WERI-Rb-1 (cell line): Measurements from ENCODE around the gene TNXB.

Source experiments
- DNase-seq: peaks from one replicate; pipeline ENCODE4 v3.0.0-alpha.2; 2020
- H3K27ac ChIP-seq: fragments of 250-450 bp; sonication (Bioruptor Pico); 2 replicates; pipeline ENCODE4 v1.5.1; 2020; ENCODE audit warnings: mild to moderate bottlenecking, moderate library complexity
- H3K27me3 ChIP-seq: fragments of 250-450 bp; sonication (Bioruptor Pico); 2 replicates; pipeline ENCODE4 v1.5.1; 2021; ENCODE audit warnings: mild to moderate bottlenecking, low read depth, moderate library complexity; ENCODE audit not compliant: insufficient read depth, severe bottlenecking
- H3K36me3 ChIP-seq: fragments of 250-450 bp; sonication (Bioruptor Pico); 2 replicates; pipeline ENCODE4 v1.5.1; 2020; ENCODE audit warnings: mild to moderate bottlenecking, moderate library complexity
- H3K4me3 ChIP-seq: 2 replicates; pipeline ENCODE4 v1.5.1; 2011; ENCODE audit warnings: low read depth, mild to moderate bottlenecking, control low read depth, low read length
- H3K9me3 ChIP-seq: fragments of 250-450 bp; sonication (Bioruptor Pico); 2 replicates; pipeline ENCODE4 v1.5.1; 2021; ENCODE audit warnings: mild to moderate bottlenecking, moderate library complexity; ENCODE audit not compliant: severe bottlenecking
- CTCF ChIP-seq: IDR thresholded peaks from 2 replicates; pipeline ENCODE4 v1.5.1; 2011; ENCODE audit warnings: low read depth, mild to moderate bottlenecking, control low read depth, inconsistent platforms, low read length

Gene TNXB

DNA sequence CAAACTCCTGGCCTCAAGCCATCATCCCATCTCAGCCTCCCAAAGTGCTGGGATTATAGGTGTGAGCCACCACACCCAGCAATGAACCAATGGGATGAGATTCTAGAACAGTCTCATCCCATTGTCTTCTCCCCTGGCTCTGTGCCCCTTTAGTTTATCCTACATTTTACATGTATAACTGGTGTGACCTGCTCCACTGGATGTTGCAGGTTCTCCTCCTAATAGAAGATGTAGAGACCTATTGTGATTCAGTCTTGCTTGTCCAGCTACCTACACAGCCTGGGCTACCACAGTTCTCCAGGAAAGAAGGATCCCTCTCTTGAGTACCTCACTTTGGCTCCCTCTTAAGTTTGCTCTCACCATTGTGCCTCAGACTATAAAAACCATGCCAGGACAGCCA, 23.0 kb upstream of the TNXB start:
- H3K27me3 ChIP-seq, result no peaks in the 10 kb centered on the region
- no peak overlapping the region for H3K27ac ChIP-seq
- no peaks in the 10 kb centered on the region; the same call in 1 of the 2 replicates for H3K36me3 ChIP-seq
- no peaks in the 10 kb centered on the region for H3K9me3 ChIP-seq
- no peak for DNase-seq
- TF ChIP-seq CTCF, result no peak
- no peak overlapping the region for H3K4me3 ChIP-seq

- TF ChIP-seq CTCF, result no peak
- Histone ChIP-seq H3K4me3 (no peak overlapping the region), H3K36me3 (peaks cover 5% of the 10 kb centered on the region), H3K27ac (no peak overlapping the region), H3K27me3 (no peaks in the 10 kb centered on the region), H3K9me3 (no peaks in the 10 kb centered on the region)
- DNase-seq, result no peak
Observed at GRCh38 chr6:32131439-32131948, 22.4 kb upstream of the TNXB start.

GRCh38 chr6:32129297-32130088, 20.4 kb upstream of the TNXB start:
- peaks cover 25% of the 10 kb centered on the region for H3K36me3 ChIP-seq
- no peaks in the 10 kb centered on the region for H3K9me3 ChIP-seq
- no peak for TF ChIP-seq CTCF
- peak overlapping the region; percentile 75 for H3K27ac ChIP-seq
- DNase-seq, result no peak
- peak overlapping the region; percentile 79 for H3K4me3 ChIP-seq
- no peaks in the 10 kb centered on the region for H3K27me3 ChIP-seq

GRCh38 chr6:32128751-32129296, 19.7 kb upstream of the TNXB start:
- no peaks in the 10 kb centered on the region for H3K27me3 ChIP-seq
- no peak for DNase-seq
- no peaks in the 10 kb centered on the region for H3K9me3 ChIP-seq
- H3K36me3 ChIP-seq, result peaks cover 32% of the 10 kb centered on the region
- H3K4me3 ChIP-seq, result no peak overlapping the region
- H3K27ac ChIP-seq, result peak overlapping the region; percentile 21
- no peak for TF ChIP-seq CTCF

DNA sequence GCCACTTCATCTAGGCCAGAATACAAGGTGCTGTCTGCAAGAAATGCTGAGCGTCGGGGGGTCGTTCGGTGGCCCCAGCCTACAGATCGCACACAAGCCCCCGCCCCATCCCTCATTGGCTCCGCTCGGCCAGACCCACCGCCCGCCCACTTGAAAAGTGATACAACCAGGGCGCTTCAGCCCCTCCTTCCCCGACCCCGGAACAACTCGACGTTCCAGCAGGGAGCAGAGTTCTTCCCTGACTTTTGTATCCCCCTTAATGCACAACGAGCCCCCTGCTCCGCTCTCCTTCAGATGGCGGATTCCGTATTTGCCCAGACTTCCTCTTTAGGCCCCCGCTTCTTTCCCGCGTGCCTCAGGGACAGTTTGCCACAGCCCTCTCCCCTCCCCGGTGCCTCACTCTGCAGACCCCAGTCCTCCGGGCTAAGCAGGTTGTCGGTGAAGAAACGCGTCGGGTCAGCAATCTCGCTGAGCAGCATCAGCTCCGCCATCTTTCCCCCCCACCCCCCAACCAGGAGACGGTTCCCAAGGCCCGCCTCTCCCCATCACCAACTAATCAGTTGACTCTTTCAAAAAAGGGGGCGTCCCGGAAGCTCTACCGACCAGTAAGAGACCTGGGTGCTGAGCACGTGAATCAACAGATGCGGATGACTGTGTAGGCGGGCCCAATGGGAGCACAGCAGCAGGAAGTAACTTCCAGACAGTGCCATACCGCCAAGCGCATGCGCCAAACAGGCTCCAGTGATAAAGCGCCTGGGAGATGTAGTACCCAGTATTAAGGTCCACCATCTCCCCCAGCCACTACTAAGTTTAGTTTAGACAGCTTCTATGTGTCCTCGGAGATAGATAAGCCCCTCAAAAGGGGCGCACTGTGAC, 18.8 kb upstream of the TNXB start, which contains the start of gene ATF6B:
Gene ATF6B, minus strand, starts transcription at position 530 of the 876 bp plus-strand sequence. Its CDS starts 39 bp downstream, at position 491.
- DNase-seq, result peak; percentile 100
- no peaks in the 10 kb centered on the region for H3K9me3 ChIP-seq
- peaks cover 38% of the 10 kb centered on the region for H3K36me3 ChIP-seq
- H3K4me3 ChIP-seq, result peak within 1 kb of the TSS; percentile 88
- no peaks in the 10 kb centered on the region for H3K27me3 ChIP-seq
- H3K27ac ChIP-seq, result peak within 1 kb of the TSS; percentile 87
- no peak for TF ChIP-seq CTCF
